GM12865 (cell line): Measurements from ENCODE around the gene TOP2B.

ENCODE experiments used
- DNase-seq: peaks from one replicate; pipeline ENCODE4 v3.0.0; 2010; ENCODE audit warnings: low read depth
- H3K4me3 ChIP-seq: 2 replicates; pipeline ENCODE4 v1.5.1; 2011; ENCODE audit warnings: mild to moderate bottlenecking, low read depth, low read length, control low read depth
- TF ChIP-seq, protein P1 (sequence below): IDR thresholded peaks from 2 replicates; pipeline ENCODE4 v1.5.1; 2011; ENCODE audit warnings: low read length, control low read depth, low read depth, inconsistent platforms; ENCODE audit not compliant: insufficient read depth; ENCODE audit errors: missing control alignments

The TOP2B gene

DNA sequence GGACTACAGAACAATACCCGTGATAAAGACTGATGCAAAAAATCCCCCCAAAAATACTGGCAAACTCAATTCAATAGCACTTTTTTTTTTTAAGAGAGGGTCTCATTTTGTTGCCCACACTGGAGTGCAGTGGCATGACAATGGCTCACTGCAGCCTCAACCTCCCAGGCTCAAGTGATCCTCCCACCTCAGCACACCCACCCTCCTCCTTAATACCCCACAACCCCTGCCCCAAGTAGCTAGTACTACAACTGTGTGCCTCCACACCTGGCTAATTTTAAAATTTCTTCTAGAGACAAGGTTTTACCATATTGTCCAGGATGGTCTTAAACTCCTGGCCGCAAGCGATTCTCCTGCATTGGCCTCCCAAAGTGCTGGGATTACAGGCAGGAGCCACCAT is 11.4 kb downstream of the TOP2B start:
- DNase-seq: no peak
- TF ChIP-seq, protein P1, sequence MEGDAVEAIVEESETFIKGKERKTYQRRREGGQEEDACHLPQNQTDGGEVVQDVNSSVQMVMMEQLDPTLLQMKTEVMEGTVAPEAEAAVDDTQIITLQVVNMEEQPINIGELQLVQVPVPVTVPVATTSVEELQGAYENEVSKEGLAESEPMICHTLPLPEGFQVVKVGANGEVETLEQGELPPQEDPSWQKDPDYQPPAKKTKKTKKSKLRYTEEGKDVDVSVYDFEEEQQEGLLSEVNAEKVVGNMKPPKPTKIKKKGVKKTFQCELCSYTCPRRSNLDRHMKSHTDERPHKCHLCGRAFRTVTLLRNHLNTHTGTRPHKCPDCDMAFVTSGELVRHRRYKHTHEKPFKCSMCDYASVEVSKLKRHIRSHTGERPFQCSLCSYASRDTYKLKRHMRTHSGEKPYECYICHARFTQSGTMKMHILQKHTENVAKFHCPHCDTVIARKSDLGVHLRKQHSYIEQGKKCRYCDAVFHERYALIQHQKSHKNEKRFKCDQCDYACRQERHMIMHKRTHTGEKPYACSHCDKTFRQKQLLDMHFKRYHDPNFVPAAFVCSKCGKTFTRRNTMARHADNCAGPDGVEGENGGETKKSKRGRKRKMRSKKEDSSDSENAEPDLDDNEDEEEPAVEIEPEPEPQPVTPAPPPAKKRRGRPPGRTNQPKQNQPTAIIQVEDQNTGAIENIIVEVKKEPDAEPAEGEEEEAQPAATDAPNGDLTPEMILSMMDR: no peak
- H3K4me3 ChIP-seq: no peak overlapping the region

DNA sequence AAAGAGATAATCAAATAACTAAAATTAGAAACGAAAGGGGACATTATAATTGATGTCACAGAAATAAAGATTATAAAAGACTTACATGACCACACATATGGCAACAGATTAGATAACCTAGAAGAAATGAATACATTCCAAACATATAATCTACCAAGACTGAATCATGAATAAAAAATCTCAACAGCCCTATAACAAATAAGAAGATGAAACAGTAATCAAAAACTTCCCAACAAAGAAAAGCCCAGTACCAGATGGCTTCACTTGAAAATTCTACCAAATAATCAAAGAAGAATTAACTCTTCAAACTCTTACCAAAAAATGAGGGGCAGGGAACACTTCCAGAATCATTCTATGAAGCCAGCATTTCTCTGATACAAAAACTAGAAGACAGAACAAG is 11.8 kb downstream of the TOP2B start:
- H3K4me3 ChIP-seq: no peak overlapping the region
- no peak for DNase-seq

DNA sequence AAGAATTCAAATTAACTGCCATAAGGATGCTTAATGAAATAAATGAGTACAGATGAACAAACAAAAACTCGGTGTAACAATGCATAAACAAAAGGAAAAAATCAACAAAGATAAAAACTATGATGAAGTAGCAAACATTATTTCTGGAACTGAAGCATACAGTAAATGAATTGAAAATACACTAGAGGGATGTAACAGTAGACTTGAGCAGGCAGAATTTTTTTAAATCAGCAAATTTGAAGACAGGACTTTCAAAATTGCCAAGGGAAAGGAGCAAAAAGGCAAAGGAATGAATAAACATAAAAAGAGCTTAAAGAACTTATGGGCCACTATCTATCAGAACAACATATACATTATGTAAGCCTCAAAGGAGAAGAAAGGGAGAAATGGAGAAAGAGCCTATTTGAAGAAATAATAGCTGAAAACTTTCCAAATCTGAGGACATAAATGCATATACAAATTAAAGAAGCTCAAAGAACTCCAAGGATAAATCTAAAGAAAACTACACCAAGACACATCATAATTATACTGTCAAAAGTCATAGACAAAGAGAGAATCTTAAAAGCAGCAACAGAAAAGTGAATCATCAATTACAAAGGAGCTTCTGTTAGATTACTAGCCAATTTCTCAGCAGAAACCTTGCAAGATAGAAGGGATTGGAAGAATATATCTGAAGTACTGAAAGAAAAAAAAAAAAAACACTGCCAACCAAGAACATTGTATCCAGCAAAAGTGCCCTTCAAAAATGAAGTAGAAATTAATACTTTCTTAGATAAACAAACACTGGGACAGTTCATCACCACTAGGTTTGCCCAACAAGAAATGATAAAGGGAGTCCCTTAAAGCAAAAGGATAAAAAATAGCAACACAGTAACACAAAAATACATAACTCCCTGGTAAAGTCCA is 15.5 kb downstream of the TOP2B start:
- TF ChIP-seq, protein P1: no peak
- no peak for DNase-seq
- H3K4me3 ChIP-seq: no peak overlapping the region

More for the DNA sequence above, 11.8 kb downstream of the TOP2B start:
- TF ChIP-seq, protein P1: no peak

DNA sequence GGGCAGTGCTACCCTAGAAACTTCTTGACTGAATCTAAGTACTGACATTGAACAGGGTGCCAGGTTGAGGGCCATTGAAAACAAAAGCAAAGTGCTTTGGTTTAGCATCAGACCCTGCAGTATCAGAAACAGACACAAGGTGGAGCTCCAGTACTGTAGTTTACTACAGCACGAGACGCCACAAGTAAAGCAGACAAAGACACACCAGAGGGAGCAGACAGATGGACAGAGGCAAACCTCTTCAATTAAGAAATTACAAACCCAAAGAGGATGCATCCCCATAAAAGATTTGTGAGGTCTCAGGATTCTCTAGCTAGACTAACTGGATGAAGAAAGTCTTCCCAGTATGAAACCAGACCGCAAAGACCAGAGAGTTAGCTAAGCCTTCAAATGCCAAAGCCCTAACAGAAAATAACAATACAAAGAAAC is 16.6 kb downstream of the TOP2B start:
- H3K4me3 ChIP-seq: no peak overlapping the region
- TF ChIP-seq, protein P1: peak; percentile 88
- DNase-seq: peak; percentile 91

DNA sequence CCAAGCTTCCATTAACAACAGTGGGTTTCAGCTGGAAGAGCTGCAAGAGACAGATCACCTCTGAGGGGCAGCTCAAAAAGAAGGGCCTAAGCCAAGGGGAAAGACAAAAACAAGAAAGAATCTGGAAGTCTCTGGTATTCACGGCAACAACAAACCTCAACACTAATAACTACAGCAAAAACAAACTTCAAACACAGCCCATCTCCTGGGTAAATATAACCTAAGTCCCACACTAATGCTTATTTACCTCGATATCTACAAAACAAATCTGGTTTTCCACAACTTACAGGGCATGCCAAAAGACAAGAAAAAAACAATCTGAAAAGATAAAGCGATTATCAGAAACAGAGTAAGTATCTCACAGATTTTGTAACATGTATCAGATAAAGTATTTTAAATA is 29.7 kb downstream of the TOP2B start:
- no peak overlapping the region for H3K4me3 ChIP-seq
- TF ChIP-seq, protein P1: no peak
- no peak for DNase-seq

DNA sequence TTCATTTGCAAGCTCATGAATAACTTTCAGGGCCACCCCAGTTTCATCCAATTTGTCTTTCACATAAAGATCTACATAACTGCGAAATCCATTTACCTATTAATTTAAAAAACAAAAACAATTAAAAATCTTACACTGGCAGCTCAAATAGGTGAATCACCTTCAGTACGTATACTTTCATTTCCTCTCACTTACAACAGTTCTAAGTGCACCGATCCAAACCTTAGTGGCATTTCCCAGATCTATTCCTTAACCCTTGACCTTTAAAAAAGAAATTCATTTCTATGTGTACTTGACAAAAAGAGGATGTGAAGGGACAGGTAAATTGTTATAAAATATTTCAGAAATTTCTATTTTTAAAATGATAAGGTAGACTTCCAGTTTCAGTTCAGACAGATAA is 30.8 kb downstream of the TOP2B start:
- no peak overlapping the region for H3K4me3 ChIP-seq
- DNase-seq: no peak
- TF ChIP-seq, protein P1: no peak
